ENCODE data around the gene SDK1.
"Not testable (repeated sequence)": the region's sequence is repeated elsewhere in the genome, so short reads cannot be mapped to it uniquely, and the experiment has no call there.

The SDK1 gene

GRCh38 chr7:3937605-3938004, 636.6 kb downstream of the SDK1 start:
- no peak for DNase-seq

- DNase-seq: not testable (repeated sequence)
Observed at GRCh38 chr7:3941706-3942105, 640.7 kb downstream of the SDK1 start.

GRCh38 chr7:3942276-3942675, 641.2 kb downstream of the SDK1 start:
- no peak for DNase-seq

- peak; percentile 18 for DNase-seq
Observed at GRCh38 chr7:3942816-3943745, 642.0 kb downstream of the SDK1 start.

- peak; percentile 15 for DNase-seq
Observed at GRCh38 chr7:3943779-3944520, 642.9 kb downstream of the SDK1 start.

- no peak for DNase-seq
Observed at GRCh38 chr7:3949242-3949640, 648.2 kb downstream of the SDK1 start.

- no peak for DNase-seq
Observed at GRCh38 chr7:3950249-3950648, 649.2 kb downstream of the SDK1 start.

GRCh38 chr7:3951316-3952055, 650.4 kb downstream of the SDK1 start:
- DNase-seq: no peak

GRCh38 chr7:3953133-3953532, 652.1 kb downstream of the SDK1 start:
- no peak for DNase-seq

GRCh38 chr7:3953946-3954345, 652.9 kb downstream of the SDK1 start:
- DNase-seq: no peak

GRCh38 chr7:3955026-3955425, 654.0 kb downstream of the SDK1 start:
- no peak for DNase-seq

GRCh38 chr7:3955751-3956696, 655.0 kb downstream of the SDK1 start:
- no peak for DNase-seq

- no peak for DNase-seq
Observed at GRCh38 chr7:3956949-3957348, 655.9 kb downstream of the SDK1 start.

- DNase-seq: no peak
Observed at GRCh38 chr7:3957472-3958108, 656.5 kb downstream of the SDK1 start.

- DNase-seq: no peak
Observed at GRCh38 chr7:3958109-3958483, 657.0 kb downstream of the SDK1 start.

GRCh38 chr7:3959364-3959763, 658.3 kb downstream of the SDK1 start:
- no peak for DNase-seq

GRCh38 chr7:3960050-3960763, 659.2 kb downstream of the SDK1 start:
- DNase-seq: no peak

GRCh38 chr7:3960942-3961341, 659.9 kb downstream of the SDK1 start:
- DNase-seq: no peak

- no peak for DNase-seq
Observed at GRCh38 chr7:3961857-3962503, 660.9 kb downstream of the SDK1 start.

GRCh38 chr7:3963768-3964167, 662.7 kb downstream of the SDK1 start:
- DNase-seq: not testable (repeated sequence)

All from NCI-H774 (cell line).